GM18498 (cell line): ENCODE data around the gene TC2N.
"Not testable (repeated sequence)": the region's sequence is repeated elsewhere in the genome, so short reads cannot be mapped to it uniquely, and the experiment has no call there.

ENCODE experiments used
- ATAC-seq: cut with Tn5 transposase; IDR thresholded peaks from one replicate; pipeline ENCODE4 v1.9.1; 2021; ENCODE audit warnings: mild to moderate bottlenecking, moderate library complexity; ENCODE audit not compliant: unreplicated experiment

TC2N gene

DNA sequence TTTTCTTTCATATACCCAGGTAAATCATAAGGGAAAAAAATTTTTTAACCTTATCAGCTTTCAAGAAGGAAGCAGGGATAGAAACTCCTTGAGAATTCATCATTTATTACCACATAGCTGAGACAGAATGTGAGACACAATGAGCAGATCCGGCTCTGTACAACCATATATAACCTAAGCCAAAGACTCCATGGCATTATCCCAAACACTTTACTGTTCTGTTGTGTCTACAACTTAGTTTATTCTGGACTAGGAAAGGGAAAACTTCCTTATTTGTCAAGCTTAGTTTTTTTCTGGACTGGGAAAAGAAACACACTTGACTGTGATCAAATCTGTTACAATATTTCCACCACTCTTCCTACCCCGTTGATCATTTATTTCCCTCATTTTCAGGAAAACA lies 97.2 kb downstream of the TC2N start:
- no peak for ATAC-seq

GRCh38 chr14:91755570-91756295 lies 111.6 kb downstream of the TC2N start:
- ATAC-seq = no peak

- ATAC-seq = no peak
These were observed 112.5 kb downstream of the TC2N start for GRCh38 chr14:91754819-91755218.

DNA sequence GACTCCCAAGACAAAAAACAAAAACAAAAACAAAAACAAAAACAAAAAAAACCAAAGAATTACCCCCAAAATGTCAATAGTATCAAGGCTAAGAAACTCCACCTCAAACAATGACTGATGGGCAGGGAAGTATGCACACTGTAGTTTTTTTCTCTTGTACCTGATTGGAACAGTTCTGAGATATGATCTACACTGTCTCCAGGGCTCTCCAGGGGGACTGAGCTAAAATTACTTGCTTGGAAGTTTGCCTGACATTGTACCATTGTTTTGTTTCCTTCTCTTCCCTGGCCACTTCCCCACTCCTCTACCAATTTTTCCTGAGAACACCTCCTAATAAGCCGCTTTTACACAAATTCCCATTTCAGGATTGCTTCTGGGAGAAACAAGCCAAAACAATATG lies 113.2 kb downstream of the TC2N start:
- no peak for ATAC-seq

DNA sequence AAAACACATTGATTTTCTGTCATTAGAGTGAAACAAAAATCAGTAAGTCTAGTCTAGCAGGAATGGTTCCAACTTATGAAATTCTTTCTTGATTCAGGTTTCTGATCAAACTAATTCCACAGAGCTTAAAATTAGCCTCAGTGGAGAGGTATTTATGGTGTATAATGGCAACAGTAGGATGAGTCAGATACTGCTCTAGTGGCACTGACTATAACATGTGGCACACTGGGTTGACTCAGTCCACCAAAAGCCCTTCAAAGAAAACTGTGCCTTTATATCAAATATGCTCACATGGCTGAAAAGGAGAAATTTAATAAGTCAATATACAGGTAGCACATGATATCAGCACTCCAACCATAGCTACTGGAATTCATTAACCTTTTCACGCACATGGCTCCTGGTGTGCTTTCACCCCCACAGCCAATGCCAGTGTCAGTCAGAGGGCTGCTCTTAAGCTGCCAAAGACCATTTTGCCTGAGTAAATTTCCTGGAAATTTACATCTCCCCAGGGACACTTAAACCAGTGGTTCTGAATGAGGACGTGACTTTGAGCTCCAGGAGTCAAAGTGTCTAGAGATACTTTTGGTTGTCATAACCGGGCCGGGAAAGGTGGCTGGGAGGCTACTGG lies 113.7 kb downstream of the TC2N start:
- ATAC-seq = no peak

- no peak for ATAC-seq
These were observed 114.4 kb downstream of the TC2N start for GRCh38 chr14:91752961-91753360.

DNA sequence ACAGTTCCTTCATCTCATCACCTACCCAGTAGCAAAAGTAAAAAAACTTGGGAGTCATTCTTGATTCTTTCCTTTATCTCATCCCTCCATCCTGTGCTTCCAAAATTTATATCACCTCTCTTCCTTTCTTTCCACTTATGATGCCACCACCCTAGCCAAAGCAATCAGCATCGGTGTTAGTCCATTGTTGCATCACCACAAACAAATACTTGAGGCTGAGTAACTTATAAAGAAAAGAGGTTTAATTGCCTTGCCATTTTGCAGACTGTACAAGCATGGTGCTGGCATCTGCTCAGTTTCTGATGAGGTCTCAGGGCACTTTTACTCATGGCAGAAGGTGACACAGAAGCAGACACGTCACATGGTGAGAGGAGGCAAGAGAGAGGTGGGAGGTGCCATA lies 115.6 kb downstream of the TC2N start:
- ATAC-seq = no peak

DNA sequence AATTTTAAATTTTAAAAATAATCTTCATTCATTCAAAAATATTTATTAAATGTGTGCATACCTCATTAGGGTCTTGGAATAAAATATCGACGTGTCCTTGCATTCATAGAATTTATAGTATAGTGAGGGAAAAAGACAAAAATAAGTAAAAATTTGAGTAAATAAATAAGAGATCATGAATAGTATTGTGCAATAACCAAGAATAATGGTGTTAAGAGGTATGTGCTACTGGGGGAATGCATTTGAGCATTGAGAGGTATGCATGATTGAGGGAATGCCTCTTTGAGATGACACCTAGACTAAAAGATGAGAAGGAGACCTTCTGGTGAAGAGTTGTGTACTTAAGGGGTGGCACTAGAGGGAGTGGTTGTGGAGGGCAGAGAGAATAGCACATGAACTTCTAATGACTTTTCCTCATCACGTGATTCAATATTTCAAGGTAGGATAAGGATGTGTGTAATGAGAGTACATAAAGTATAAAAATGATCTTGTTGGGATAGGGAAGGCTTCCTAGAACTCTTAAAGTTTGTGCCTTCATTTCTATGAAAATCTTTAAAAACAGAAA lies 116.6 kb downstream of the TC2N start:
- ATAC-seq = no peak

DNA sequence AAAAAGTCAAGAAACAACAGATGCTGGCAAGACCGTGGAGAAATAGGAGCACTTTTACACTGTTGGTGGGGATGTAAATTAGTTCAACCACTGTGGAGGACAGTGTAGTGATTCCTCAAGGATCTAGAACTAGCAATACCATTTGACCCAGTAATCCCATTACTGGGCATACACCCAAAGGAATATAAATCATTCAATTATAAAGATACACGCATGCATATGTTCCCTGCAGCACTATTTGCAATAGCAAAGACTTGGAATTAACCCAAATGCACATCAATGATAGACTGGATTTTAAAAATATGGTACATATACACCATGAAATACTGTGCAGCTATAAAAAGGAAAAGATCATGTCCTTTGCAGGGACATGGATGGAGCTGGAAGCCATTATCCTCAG lies 117.5 kb downstream of the TC2N start:
- ATAC-seq = no peak

DNA sequence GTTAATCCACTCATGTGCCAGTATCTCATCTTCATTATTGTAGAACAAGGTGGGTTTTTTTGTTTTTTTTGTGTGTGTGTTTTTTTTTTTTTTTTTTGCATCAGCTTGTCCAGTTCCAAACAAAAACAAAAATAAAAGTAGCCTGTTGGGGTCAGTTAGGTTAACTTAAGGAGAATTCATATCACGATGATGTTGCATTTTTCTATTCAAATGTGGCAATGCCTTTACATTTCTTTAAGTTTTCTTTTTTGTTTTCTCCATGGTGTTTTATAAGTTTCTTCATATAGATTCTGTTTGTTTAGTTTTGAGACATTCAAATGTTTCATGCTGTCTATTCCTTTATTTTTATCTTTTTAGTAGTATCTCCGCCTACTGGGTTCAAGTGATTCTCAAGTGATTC lies 119.3 kb downstream of the TC2N start:
- ATAC-seq = no peak

- ATAC-seq = no peak
These were observed 122.0 kb downstream of the TC2N start for GRCh38 chr14:91745344-91745743.

GRCh38 chr14:91744068-91744480 lies 123.3 kb downstream of the TC2N start:
- no peak for ATAC-seq

DNA sequence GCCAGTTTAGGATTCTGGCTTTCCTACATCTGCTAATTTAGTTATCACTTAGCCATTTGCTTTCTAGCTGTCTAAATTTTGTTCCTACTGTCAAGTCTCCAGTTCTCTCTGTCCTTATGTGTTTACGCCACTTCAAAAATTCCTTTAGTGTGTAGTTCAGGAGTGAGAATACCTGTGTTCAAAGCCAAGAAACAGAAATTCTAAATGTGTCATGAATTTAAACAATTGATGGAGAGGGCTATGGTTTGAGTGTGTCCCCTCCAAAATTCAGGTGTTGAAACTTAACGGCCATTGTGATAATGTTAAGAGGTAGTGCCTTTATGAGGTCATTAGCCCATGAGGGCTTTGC lies 124.1 kb downstream of the TC2N start:
- no peak for ATAC-seq

GRCh38 chr14:91742621-91743304 lies 124.6 kb downstream of the TC2N start:
- no peak for ATAC-seq

GRCh38 chr14:91739867-91740266 lies 127.5 kb downstream of the TC2N start:
- ATAC-seq = not testable (repeated sequence)

- ATAC-seq = no peak
These were observed 129.7 kb downstream of the TC2N start for GRCh38 chr14:91737619-91738018.

DNA sequence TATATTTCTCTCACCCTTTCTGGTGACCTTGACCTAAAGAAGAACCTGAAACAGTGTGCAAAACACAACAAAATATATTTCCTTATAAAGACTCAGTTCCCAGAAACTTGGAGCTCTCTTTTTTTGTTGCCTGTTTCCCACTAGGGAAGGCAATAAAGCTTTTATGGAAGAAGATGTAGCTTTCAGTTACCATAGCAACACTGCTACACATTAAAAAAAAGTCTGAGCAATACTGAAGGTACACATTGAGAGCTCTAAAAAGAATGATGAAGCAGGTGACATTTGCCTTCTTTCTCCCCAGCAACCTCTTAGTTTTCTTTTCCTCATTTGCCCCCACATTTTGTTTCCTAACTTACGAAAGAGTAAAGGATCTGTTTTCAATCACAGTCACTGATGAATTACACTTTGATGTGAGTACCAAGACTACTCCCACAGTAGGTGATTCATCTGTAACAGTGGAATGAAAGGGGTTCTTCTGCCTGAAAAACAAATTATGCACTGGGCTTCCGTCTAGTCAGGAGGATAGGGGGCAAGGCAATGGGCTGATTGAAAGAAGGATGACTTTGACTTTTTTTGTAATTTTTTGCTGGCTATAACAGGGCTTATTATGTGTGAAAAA lies 134.4 kb downstream of the TC2N start:
- ATAC-seq = no peak

DNA sequence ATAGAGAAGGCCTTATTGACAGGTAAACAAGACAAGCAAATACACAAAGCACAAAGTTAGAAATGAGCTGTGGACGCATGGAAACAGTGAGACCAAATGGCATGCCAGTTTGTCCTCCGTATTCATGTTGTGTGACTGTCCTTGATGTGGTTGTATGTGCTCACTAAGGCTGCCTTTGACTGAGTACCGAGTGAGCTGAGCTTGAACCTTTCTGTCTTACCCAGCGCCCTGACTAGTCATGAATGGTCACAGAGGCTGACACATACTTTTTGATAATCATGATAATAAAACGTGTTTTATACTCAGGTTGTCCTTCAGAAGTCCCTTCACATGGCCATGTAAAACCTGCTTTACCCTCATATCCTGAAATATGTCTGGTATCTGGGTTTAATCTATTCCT lies 134.9 kb downstream of the TC2N start:
- no peak for ATAC-seq

GRCh38 chr14:91731986-91732385 lies 135.3 kb downstream of the TC2N start, which contains the start of gene CATSPERB:
Gene CATSPERB, minus strand, starts transcription at chr14:91732086. Its CDS starts 2,607 bp downstream, at chr14:91729479.
- ATAC-seq = no peak

DNA sequence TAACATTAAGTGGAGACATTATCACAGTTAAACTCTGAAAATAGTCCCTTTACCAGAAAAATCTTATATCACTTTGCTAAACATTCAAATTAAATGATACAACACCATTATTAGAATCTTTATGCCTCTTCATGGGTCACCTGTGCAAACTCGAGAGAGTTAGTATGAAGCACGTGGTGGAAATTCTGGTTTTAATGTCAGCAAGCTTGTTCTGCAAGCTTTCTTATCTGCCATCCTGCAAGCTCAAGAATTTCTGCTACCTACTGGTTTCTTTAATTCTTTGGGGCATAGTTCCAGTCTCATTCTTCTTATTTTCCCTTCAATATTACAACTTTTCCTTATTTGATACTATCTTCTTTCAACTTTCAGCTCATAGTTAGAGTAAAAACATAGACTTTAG lies 136.3 kb downstream of the TC2N start:
- no peak for ATAC-seq

- ATAC-seq = no peak
These were observed 137.6 kb downstream of the TC2N start for GRCh38 chr14:91729756-91730155.
